GM19395 (cell line): Measurements from ENCODE around the gene CDC42BPG.
A peak's percentile ranks its signal among the peaks of the same experiment; 100 is the strongest.
"Not testable (repeated sequence)": the region's sequence is repeated elsewhere in the genome, so short reads cannot be mapped to it uniquely, and the experiment has no call there.

ENCODE experiments used
- ATAC-seq: cut with Tn5 transposase; IDR thresholded peaks from one replicate; pipeline ENCODE4 v1.9.1; 2021; ENCODE audit warnings: mild to moderate bottlenecking, moderate library complexity; ENCODE audit not compliant: unreplicated experiment

The CDC42BPG gene

DNA sequence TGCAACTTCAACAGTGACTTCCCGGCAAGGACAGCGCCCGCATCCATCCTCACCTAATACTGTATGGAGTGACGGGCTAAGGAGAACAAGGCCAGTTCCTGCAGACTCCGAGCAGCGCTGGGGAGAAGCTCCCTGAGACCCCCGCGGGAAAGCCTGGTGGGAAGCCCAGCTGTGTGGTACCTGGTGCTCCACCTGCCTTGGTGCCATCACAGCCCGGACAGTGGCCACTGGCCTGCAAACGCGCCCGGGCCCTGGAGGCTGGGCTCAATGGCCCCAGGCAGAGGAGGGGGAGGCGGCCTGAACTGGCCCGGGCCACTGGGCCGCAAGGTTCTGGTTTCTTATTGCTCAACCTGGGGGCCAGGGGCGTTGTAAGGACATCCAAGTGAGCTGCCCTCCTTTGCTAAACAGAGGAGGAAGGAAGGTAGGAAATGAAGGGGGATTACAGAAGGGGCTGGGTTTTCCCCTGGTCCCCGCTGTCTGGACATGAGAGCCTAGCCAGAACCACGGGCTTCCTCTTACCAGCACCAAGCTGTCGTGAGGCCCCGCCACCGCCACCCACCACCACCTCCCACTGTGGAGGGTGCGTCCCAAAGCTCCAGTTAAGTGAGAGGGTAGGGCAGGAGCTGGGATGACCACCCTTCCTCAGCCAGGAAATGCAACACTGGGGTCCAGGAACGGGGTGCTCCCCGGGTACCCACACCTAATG, 8.5 kb upstream of the CDC42BPG start:
- no peak for ATAC-seq

DNA sequence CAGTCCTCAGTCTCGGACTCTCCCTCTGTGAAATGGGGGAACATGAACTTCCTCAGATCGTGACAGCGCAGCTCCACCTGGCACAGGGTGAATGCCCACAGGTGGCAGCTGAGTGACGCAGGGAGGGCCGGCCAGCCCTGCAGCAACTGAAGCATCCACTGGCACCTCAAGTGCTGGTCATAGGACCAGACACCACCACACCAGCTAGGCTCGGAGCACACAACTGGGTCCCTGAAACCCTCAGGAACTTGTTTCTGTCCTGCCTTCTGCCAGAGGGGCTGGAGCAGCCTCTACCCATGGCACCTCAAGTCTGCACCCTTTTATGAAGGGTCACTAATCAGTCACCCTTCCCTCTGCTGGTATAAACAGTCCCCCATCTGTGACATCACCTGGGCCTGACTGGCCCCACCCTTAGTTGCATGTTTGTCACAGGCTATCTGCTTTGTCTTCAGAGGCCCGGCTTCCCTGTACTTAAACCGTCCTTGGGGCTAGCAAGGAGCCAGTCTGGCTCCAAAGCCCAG, 7.4 kb upstream of the CDC42BPG start:
- peak; percentile 4 for ATAC-seq

DNA sequence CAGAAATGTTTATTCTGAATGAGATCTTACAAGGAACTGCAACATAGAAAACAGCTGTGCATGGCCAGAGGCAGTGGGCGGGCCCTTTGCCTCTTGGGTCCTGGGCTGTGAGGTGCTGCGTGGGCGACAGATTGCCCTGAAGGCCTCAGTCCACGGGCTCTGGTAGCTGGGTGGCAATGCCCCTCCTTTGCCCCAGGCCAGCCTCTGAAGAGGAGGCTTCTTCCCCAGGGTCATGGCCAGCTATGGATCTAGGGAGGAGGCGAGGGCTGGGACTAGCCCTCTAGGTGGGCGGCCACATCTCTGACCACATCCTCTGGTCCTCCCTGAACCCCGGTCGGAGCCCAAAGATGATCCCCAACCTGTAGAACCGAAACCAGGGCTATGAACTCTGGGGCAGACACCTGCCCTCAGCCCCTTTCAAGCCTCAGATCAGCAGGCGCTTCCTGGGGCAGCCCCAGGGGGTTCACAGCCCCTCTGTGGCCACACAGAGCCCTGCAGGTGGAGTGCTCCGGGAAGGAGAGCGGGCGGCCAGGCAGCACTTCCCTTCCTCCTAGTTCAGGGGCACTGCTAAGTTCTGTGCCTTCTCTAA, 6.6 kb upstream of the CDC42BPG start:
- ATAC-seq: peak; percentile 73

DNA sequence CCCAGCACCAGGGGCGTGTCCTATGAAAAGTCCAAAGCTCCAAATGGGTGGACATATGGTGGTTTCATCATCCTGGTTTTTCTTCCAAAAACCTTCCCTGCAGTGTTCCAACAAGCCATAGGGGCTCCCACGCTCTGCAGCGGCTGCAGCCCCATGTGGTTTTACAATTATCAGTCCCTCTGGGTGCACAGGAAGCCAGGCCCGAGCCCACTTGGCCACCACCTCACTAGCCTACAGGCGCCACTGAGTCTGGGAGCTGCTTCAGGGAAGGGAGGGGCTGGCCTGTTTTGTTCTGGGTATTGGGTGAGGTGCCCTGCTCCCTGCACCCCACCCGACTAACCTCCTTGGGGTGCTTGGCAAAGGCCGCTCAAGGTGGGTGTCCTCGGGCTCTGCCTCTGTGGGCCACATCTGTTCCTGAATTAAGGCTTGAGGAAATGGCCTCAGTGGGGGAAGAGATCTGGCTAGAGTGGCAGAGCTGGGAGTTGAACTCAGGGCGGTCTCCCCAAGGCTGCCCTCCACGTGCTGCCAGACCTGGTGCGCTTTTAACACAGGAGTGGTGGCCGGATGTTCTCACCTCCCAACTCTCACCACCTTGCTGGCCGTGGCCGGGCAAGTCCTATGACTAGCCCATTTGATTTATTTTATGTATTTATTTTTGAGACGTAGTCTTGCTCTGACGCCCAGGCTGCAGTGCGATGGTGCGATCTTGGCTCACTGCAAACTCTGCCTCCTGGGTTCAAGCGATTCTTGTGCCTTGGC, 5.3 kb upstream of the CDC42BPG start:
- no peak for ATAC-seq

DNA sequence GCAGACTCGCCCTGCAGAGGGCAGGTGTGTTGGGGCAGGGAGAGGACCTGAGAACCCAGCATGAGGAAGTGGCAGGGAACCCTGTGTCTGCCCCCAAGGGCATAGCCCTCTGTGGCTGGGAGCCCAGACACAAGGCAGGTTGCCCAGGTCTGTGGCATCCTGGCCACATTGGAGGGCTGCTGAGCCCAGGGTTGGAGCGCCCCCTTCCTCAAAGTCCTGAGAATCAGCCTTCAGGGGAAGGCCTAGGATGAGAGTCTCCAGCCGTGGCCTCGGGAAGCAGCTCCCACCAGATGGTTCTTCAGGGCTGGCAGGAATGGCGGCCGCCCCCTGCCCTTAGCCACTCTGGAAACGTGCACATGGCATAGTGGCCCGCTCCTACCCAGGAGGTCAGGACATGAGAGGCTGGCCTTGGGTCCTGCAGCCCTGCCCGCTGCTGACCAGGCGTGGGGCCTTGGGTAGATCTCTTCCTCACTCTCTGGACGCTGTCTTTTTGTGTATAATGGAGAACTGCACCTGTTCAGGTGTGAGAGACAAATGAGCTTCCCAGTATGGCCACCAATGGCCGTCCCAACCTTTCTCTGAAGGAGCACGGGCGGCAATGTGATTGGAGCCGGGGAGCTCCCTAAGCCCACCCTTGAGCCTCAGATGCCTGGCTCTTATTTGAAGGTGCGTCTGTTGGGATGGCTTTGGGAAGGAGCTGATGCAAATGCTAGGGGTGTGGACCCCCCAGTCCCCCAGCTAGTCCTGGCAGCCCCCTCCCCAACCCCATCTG, 4.6 kb upstream of the CDC42BPG start:
- ATAC-seq: no peak

DNA sequence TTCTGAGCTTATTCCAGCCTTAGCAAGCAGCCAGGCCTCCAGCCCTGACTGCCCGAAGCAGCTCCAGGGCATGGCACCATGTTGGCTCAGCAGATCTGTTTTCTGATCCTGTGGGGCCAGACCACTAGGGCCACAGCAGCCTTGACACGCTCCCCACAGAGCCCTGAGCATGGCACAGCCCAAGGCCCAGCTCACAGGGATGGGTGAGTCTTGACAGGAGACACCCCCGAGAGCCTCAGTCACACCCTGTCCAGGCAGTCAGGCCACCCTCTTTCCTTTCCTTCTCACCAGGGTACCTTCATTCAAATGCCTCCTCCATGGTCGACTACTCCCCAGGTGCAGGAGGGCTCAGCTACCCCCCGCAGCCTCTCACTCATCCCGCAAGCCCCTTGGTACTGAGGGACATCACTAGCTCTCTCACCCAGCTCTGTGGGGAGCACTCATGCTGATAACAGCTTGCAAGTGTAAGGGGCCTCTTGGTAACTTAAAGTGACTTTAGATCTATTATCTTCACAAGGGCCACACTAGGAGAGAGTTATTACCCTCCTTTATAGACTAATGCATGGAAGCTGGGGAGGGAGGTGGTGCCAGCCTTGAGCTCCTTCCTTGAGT, 3.9 kb upstream of the CDC42BPG start:
- no peak for ATAC-seq

DNA sequence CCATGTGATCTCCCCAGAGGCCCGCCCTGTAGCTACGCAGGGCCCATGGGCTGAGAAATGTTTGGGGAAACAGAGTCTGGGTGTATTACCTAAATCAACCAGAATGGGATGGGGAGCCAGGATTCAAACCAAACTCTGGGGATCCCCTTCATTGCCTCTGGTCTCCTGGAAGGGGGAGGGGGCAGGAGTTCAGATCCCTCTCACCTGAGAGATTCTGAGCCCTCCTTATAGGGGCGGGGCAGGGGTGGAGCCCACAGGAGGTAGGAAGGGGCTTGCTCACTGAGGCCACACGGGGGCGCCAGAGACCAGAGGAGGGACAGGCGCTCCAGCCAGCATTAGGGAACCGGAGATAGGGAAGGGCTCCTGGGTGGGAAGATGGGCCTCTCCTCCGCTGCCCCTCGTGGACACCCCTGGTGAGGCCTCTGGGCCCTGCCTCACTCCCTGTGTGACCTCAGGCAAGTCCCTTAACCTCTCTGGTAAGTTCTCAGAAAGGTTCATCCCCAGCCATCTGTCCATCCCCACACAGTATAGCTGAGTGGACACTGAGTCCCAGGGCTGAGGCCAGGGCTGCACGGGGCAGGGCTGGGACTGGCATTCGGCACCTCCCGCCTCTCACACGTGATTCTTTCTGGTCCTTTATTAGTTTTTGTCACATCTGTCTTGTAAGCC, 2.7 kb upstream of the CDC42BPG start:
- ATAC-seq: no peak

DNA sequence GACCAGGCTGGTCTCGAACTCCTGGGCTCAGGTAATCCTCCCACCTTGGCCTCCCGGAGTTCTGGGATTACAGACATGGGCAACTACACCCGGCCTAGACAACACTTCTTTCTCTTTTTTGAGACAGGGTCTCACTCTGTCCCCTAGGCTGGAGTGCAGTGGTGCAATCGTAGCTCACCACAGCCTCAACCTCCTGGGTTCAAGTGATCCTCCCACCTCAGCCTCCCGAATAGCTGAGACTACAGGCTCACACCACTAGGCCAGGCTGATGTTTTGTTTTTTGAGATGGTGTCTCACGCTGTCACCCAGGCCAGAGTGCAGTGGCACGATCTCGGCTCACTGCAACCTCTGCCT, 1.3 kb upstream of the CDC42BPG start:
- ATAC-seq: not testable (repeated sequence)

DNA sequence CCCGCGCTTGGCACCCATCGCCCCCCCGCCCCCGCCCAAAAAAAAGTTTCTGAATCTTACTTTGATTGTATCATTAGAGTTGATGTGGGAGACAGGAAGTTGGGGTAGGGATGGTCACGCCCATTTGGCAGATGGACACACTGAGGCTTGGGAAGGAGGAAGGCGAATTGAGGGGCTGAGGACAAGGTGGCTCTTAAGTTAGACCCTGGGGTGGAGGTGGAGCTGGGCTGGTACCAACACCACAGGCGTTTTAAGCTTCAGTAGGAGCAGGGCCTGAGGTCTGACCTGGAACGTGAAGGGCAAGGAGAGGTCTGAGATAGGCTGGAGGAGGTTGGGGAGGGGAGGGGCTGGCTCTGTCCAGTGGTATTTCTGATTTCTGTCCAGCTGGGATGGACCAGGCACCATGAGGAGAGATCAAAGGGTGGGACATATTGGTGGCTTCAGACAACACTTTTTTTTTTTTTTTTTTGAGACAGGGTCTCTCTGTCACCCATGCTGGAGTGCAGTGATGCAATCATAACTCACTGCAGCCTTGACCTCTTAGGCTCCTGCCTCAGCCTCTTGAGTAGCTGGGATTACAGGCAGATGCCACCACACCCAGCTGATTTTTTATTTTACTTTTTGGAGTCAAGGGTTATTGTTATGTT, 799 bp upstream of the CDC42BPG start:
- ATAC-seq: no peak

DNA sequence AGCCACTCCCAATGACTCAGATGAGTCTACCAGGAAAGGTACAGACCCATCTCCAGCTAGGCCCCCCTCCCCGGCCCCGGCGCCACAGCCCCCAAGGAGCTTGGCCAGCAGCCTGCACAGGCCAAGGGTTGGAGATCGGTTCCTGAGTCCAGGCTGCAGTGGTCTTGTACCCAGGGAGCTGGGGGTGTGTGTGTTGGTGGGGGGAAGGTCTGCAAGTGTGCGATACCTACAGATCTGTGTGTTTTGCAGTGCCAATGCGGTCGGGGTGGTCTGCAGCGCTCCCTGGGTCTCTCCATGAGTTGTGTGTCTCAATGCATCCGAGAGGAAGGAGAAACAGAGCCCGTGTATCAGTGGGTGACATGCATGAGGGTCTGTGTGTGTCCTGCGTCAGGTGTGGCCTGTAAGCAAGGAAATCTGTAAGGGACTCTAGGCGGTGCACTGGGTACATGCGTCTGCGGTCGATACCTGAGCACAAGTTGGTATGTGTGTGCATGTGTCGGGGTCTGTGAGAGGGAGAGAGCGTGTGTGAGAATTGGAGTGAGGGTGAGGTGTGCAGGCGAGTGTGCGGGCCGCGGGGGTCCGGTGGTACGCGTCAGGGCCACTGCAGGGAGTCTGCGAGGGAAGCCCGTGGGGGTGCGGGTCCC, 645 bp downstream of the CDC42BPG start:
- no peak for ATAC-seq

DNA sequence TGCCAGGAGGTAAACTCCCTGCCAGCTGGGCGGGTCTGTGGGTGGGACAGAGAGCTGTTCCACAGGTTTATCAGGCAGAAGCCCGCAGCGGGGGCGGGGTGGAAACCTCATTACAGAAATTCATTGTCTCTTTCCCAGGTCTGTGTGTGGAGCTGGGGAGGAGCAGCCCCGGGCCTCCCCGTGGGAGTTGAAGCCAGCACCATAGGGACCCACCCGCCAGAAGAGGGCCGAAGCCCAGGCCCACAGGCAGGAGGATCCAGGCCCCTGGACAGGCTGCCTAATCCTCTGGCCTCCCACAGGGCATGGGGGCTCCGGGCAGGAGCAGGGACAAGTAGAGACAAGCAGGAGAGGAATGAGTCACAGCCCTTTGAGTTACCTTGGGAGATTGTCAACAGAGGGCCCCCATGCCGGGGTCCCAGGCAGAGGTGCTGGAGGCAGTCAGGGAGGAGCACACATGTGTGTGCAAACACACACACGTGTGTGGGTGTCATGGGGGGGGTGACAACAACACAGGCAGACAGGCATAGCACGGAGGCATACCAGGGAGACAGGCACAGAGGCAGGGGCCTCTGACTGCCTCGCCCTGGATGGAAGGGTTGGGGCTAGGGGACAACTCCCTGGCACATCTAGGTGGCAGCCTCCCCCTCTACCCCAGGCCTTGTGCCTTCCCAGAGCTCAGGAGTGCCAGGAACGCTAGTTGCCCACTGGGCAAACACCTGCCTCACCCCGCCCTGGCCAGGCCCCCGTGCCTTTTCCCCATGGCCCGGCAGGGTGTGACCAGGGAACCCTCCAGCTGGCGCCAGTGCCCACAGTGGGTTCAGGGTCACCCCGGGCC, 1.4 kb downstream of the CDC42BPG start:
- ATAC-seq: no peak

DNA sequence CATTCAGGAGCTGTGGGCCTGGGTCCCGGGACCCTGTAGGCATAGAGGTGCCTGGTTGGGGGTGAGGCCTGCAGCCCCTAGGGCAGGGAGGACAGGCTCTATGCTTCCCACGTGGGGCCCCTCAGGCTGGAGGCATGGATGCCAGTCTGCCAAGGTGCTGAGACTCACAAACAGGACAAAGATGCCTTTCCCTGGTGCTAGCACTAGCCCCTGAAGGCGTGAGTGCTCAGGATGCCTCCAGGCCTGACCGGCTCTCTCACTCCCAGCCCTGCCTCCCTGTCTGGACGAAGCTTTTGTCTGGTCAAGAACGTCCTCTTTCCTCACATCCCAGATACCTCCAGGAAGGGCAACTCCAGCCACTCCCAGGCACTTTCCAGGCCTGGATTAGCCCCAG, 2.1 kb downstream of the CDC42BPG start:
- no peak for ATAC-seq

DNA sequence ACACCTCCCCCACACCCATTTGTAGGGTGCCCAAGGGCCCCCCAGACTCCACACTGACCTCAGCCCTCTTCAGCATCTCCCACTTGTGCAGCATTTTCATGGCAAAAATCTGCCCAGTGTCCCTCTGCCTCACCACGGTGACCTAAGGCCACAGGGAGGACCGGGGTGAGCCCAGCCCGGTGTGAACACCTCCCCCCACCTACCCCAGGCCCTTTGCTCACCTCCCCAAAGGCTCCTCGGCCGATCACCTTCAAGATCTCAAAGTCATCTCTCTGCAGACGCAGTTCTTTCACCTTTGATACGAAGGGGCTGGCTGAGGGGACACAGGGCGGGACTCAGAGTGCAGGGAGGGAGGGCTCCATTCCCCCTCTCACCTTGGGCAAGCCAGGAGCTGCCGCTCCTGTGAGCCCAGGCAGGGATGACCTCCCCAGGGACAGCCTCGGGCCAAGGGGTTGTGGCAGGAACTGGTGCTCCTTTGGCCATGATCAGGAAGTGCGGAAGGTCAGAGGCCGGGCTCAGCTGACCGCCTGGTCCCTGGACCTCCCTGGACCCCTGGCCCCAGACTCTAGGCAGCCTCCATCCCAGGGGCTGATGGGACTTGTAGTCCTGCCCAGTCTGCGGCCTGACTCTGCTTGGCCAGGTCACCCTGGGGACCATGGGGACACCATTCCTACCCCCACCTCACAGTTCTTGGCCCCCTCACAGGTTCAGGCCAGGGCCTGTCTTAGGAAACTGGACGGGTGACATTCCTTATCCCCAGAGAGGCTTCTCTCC, 2.7 kb downstream of the CDC42BPG start:
- ATAC-seq: no peak

DNA sequence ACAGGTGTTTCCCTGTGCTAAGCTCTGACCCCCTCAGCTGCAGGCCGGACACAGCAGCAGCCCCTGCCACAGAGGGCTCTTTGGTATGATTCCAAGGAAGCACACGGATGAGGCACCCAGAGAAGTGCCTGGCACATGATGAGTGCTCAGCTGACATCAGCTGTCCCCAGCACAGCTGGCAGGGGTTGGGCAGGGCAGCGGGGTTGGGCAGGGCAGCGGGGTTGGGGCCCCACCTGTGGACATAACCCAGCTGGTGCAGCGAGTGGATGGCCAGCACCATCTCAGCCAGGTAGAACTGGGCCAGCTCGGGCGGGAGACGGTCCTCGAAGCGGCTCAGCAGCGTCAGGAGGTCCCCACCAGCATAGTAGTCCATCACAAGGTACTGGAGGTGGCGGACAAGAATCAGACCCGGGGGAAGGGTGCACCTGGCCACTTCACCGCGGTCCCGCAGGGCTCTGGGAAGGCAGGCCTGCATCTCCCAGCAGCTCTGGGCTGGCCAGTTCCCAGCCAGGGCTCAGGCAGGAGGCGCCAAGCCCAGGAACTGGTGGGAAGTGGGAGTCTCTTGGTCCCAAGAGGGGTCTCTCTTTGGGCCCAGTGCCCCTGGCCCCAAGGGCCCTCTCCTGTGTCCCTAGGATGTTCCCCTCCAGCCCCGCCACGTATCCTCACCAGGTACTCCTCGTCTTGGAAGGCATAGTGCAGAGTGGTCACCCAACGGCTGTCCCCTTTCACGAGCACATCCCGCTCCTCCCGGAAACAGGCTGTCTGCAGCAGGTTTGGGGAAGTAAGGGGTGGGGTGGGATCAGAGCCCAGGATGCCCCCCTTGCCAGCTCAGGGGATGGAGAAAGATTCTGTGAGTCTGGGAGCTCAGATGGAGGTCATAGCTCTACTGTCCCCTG, 4.3 kb downstream of the CDC42BPG start:
- ATAC-seq: no peak

DNA sequence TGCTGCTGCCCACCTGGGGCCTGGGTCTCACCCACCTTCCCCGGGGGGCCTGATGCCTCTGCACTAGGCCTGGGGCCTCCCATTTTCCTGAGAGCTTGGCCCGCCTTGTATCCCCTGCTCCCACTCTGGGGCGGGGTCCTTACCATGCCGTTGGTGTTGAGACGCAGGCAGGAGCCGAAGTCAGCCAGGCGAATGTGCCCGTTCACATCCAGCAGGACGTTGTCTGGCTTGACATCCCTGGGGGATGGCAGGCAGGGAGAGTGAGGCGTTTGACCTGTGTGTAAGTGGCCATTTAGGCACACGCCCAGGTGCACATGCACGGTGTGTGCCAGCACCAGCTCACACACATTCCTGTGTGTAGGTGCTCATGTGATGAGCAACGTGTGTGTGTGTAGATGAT, 5.1 kb downstream of the CDC42BPG start:
- ATAC-seq: no peak

DNA sequence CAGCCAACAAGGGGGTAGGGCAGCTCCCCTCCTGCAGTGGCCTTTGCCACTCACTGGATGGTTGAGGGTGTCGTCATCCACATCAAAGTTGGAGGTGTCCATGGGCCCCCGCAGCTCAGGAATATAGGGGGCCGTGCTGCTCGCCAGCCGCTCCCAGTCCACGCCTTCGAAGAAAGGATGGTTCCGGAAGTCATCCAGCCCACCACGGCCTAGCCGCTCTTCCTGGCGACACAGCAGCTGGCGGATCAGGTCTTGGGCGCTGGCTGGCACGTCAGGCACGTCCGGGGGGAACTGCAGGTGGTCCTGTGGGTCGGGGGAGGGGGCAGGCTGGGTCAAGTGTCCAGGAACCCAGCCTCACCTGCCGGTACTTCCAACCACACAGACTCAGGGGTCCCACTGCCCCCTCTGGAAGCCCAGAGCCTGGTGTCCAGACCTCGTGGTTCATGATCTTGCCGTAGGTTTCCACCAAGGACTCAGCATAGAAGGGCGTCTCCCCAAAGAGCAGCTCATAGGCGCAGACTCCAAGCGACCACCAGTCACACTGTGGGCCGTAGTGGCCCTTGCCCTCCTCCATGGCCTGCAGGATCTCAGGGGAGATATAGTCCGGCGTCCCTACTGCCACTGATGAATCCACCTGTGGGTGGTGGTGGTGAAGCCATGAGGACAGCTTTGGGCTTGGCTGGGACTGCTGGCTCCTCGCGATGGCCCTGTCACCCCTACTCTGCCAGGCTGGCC, 5.7 kb downstream of the CDC42BPG start:
- ATAC-seq: no peak
